GM13976 (cell line): ENCODE measurements around the gene BMP7.

Experiments
- DNase-seq: peaks from one replicate; pipeline ENCODE4 v3.0.0; 2012; ENCODE audit warnings: low spot score
- CTCF ChIP-seq: IDR thresholded peaks from 2 replicates; pipeline ENCODE4 v1.5.1; 2012; ENCODE audit warnings: borderline replicate concordance, mild to moderate bottlenecking; ENCODE audit not compliant: insufficient read depth; ENCODE audit errors: extremely low read depth, missing control alignments, control extremely low read depth
- in situ Hi-C: fragments of 300-500 bp; cut with MboI; formaldehyde crosslinking; loops from one replicate; pipeline ENCODE4 v1.12.0; 2022; ENCODE audit warnings: low sequenced_read_pairs, mixed read lengths, inconsistent platforms; ENCODE audit not compliant: unreplicated experiment

BMP7 gene

DNA sequence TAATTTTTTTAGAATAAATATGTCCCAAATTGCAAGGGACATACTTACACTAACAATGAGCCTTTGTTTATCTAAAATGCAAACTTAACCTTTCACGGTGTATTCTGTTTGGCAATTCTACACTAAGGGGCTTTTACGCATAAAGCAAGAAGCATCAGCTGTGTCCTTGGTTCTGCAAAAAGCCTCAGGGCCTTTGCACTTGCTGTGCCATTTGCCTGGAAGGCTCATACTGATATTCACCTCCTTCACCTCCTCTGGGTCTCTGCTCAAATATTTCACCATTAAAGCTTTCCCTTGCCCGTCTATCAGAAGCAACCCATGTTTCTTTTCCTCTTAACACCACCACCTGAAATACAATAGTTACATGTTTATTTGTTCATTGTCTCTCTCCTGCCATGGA, 8.9 kb upstream of the BMP7 start:
- no peak for DNase-seq
- in situ Hi-C loops, result no loop called here
- no peak for TF ChIP-seq CTCF

- TF ChIP-seq CTCF, result no peak
- in situ Hi-C loops, result no loop called here
- DNase-seq, result no peak
These were observed 8.4 kb upstream of the BMP7 start for GRCh38 chr20:57274846-57275245.

DNA sequence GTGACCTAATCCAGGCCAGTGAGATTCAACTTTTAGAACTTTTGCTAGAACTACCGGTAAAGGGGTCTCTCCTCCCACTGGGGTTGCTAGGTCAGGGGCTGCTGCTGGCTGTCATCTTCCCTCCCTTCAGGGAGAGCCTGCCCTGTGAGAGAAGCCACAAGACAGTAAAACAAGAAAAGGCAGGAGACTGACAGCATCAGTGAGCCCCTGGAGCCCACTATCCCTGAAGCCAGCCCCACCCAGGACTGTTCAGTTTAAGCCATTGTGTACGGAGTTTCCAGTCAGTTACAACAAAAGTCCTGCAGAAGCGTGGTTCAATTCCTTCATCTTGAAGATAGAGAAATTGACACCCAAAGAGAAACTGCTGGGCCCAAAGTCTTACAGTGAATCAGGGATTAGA, 7.9 kb upstream of the BMP7 start:
- in situ Hi-C loops, result no loop called here
- TF ChIP-seq CTCF, result no peak
- DNase-seq, result no peak

DNA sequence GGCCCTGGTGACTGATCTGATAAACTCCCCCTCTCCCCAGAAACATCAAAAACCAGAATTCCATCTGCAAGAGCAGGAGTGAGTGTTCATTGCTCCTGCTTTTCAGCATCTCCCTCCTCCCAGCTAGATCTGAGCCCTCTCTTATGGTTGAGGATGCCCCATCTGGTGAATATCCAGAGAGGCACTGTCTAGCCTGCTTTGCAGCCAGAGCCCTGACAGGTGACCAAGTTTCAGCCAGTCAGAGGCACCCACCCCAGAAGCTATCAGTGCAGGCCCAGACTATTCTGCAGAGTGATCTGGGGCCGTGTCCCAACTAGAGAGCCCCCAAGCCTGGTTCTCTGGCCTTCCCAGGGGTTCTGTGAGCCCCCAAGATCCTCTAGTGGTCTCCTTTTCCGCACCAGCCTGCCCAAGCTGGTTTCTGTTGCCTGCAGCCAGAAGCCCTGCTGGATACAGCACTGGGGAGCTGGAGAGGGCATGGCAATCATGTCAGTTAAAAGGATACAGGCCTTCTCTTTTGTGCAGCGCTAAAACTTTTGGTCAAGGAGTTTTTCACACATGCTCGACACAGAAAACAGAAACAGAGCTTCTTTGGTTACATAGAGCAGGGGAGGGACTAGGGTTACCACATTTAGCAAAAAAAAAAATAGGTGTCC, 6.6 kb upstream of the BMP7 start:
- in situ Hi-C loops, result no loop called here
- no peak for TF ChIP-seq CTCF
- no peak for DNase-seq

DNA sequence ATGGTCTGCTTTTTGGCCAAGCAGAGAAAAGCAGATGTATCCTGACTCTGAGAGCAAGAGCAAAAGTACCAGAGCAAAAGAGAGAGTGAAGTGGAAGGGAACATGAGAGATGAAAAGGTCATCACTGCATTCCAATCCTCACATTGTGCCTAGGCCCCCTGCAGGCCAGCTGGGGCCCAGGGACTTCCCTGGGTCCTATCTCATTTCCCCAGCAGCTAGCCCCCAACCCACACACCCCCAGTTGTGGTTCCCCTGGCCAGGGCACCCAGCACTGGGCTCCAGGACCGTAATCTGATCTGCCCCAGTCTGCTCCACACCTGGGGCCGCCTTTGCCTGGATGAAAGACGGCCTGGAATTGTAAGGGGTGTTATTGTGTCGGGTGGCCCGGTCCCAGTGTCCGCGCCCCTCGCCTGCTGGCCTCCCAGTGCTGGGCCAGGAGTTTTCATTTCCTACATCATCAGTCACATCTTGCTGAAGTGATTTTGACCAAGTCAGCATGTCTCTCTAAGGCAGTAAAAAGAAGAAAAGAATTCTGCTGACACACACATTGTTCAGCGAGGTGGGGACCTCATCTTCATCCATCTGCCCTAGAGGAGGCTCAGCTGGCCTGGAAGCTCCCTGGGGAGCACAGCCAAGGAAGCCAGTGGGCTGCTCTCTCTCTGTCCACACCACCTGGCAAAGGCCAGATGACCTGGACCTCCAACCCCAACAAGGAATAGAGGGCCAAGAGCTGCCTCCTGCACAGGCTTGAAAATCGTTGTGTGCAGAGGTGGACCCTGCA, 4.0 kb upstream of the BMP7 start:
- no peak for DNase-seq
- TF ChIP-seq CTCF, result no peak
- in situ Hi-C loops, result no loop called here

- no peak for TF ChIP-seq CTCF
- no peak for DNase-seq
- in situ Hi-C loops, result no loop called here
These were observed 2.9 kb upstream of the BMP7 start for GRCh38 chr20:57269148-57269984.
